K562 (cell line): ENCODE data around the gene OGDH.
A peak's percentile ranks its signal among the peaks of the same experiment; 100 is the strongest.

ENCODE experiments used
- BRF1 ChIP-seq: IDR thresholded peaks from 3 replicates; pipeline ENCODE4 v1.6.1; 2011; ENCODE audit warnings: borderline replicate concordance, mild to moderate bottlenecking; ENCODE audit not compliant: insufficient read length; ENCODE audit errors: extremely low read depth
- CREM ChIP-seq: IDR thresholded peaks from 2 replicates; pipeline ENCODE4 v1.6.1; 2014; ENCODE audit warnings: antibody characterized with exemption, low read depth
- FOSL1 ChIP-seq: fragments of 200-800 bp; sonication (Bioruptor generic); conservative IDR thresholded peaks from 2 replicates; pipeline ENCODE4 v1.6.1; 2016; ENCODE audit warnings: missing genetic modification characterization, missing compliant biosample characterization
- IRF1 ChIP-seq: sonication (generic); formaldehyde crosslinking; IDR thresholded peaks from 2 replicates; pipeline ENCODE4 v1.8.0; 2022; ENCODE audit warnings: missing genetic modification reagents, mild to moderate bottlenecking, borderline replicate concordance
- KLF13 ChIP-seq: fragments of 450-650 bp; IDR thresholded peaks from 2 replicates; pipeline ENCODE4 v1.6.1; 2016; ENCODE audit warnings: missing genetic modification characterization, low read depth, mild to moderate bottlenecking, missing compliant biosample characterization, moderate library complexity, borderline replicate concordance
- KLF16 ChIP-seq: IDR thresholded peaks from 2 replicates; pipeline ENCODE4 v1.6.1; 2016; ENCODE audit warnings: antibody characterized with exemption
- L3MBTL2 ChIP-seq: fragments of 450-650 bp; IDR thresholded peaks from 2 replicates; pipeline ENCODE4 v1.6.1; 2016; ENCODE audit warnings: mild to moderate bottlenecking, moderate library complexity
- POLR2A ChIP-seq: fragments of 450-650 bp; conservative IDR thresholded peaks from 2 replicates; pipeline ENCODE4 v1.6.1; 2016
- PTRF ChIP-seq: fragments of 450-650 bp; IDR thresholded peaks from 2 replicates; pipeline ENCODE4 v1.6.1; 2016; ENCODE audit warnings: mild to moderate bottlenecking, missing genetic modification characterization, missing compliant biosample characterization
- ZFP36 ChIP-seq: fragments of 150-350 bp; IDR thresholded peaks from 2 replicates; pipeline ENCODE4 v1.6.1; 2018; ENCODE audit warnings: low read length, low read depth; ENCODE audit not compliant: partially characterized antibody
- ZNF174 ChIP-seq: fragments of 250-450 bp; sonication (Bioruptor Pico); IDR thresholded peaks from 2 replicates; pipeline ENCODE4 v1.4.0; 2020; ENCODE audit warnings: mild to moderate bottlenecking
- ZNF274 ChIP-seq: IDR thresholded peaks from 2 replicates; pipeline ENCODE4 v1.6.1; 2011; ENCODE audit warnings: low read depth, mild to moderate bottlenecking, low read length, moderate library complexity, borderline replicate concordance
- TF ChIP-seq, protein P1 (sequence below): conservative IDR thresholded peaks from 2 replicates; pipeline ENCODE4 v1.6.1; 2011; ENCODE audit warnings: low read depth, mild to moderate bottlenecking, low read length; ENCODE audit not compliant: control insufficient read depth
- TF ChIP-seq, protein P2 (sequence below), 3 experiments: IDR thresholded peaks in 2 of 3; conservative IDR thresholded peaks in 1 of 3; 2 replicates each; pipeline ENCODE4 v1.5.1; 2011 to 2012; ENCODE audit warnings: low read length in 3 of 3, mild to moderate bottlenecking in 3 of 3, control low read depth in 2 of 3, improper control_type of control experiment in 1 of 3, inconsistent platforms in 1 of 3, low read depth in 1 of 3, mixed read lengths in 1 of 3, moderate library complexity in 1 of 3; ENCODE audit not compliant: insufficient read depth in 2 of 3

GRCh38 chr7:44565795-44566559 is 40.5 kb upstream of the OGDH start:
- TF ChIP-seq KLF13 (tag) (no peak; the same call in 1 of the 2 replicates), BRF1 (no peak), FOSL1 (tag) (no peak), PTRF (tag) (no peak), POLR2A (no peak), ZNF174 (CRISPR knock-in tag) (no peak), L3MBTL2 (peak; percentile 57), CREM (no peak), ZNF274 (no peak), IRF1 (CRISPR knock-in tag) (no peak), KLF16 (peak; percentile 21; the same call in 1 of the 2 replicates), ZFP36 (no peak)
- TF ChIP-seq, protein P1, sequence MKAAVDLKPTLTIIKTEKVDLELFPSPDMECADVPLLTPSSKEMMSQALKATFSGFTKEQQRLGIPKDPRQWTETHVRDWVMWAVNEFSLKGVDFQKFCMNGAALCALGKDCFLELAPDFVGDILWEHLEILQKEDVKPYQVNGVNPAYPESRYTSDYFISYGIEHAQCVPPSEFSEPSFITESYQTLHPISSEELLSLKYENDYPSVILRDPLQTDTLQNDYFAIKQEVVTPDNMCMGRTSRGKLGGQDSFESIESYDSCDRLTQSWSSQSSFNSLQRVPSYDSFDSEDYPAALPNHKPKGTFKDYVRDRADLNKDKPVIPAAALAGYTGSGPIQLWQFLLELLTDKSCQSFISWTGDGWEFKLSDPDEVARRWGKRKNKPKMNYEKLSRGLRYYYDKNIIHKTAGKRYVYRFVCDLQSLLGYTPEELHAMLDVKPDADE = no peak
- TF ChIP-seq, protein P2, sequence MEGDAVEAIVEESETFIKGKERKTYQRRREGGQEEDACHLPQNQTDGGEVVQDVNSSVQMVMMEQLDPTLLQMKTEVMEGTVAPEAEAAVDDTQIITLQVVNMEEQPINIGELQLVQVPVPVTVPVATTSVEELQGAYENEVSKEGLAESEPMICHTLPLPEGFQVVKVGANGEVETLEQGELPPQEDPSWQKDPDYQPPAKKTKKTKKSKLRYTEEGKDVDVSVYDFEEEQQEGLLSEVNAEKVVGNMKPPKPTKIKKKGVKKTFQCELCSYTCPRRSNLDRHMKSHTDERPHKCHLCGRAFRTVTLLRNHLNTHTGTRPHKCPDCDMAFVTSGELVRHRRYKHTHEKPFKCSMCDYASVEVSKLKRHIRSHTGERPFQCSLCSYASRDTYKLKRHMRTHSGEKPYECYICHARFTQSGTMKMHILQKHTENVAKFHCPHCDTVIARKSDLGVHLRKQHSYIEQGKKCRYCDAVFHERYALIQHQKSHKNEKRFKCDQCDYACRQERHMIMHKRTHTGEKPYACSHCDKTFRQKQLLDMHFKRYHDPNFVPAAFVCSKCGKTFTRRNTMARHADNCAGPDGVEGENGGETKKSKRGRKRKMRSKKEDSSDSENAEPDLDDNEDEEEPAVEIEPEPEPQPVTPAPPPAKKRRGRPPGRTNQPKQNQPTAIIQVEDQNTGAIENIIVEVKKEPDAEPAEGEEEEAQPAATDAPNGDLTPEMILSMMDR (IDR thresholded peaks at IDR 0.05 in 2 of 3, conservative IDR thresholded peaks at IDR 0.05 in 1 of 3; ENCODE audit: insufficient read depth in 2 of 3, low read depth in 1 of 3, low read length in 3 of 3) = peak in 1 of 3 experiments; percentile 8; a peak in 1 of 6 replicates
